Fibroblast of upper back skin (primary cell): ENCODE measurements around the gene CD14.
"Not testable (repeated sequence)": the region's sequence is repeated elsewhere in the genome, so short reads cannot be mapped to it uniquely, and the experiment has no call there.

Experiments
- DNase-seq: peaks from one replicate; pipeline ENCODE4 v3.0.0-alpha.2; 2013

The CD14 gene

GRCh38 chr5:140633021-140633471, at the start of gene CD14:
TSS of gene CD14 (minus strand) at chr5:140633175. CDS start at chr5:140633071, 104 bp downstream.
- DNase-seq = no peak

- DNase-seq = no peak
These were observed 46.0 kb upstream of the CD14 start for GRCh38 chr5:140678993-140679392.

- no peak for DNase-seq
These were observed 45.0 kb upstream of the CD14 start for GRCh38 chr5:140677947-140678346.

GRCh38 chr5:140674629-140675028, 41.7 kb upstream of the CD14 start:
- DNase-seq = no peak

GRCh38 chr5:140674211-140674610, 41.2 kb upstream of the CD14 start:
- no peak for DNase-seq

GRCh38 chr5:140673187-140673976, 40.4 kb upstream of the CD14 start, which contains the start of gene DND1:
TSS of gene DND1 (minus strand) at chr5:140673576. CDS start at chr5:140673542, 34 bp downstream.
- DNase-seq = no peak

GRCh38 chr5:140672455-140673186, 39.6 kb upstream of the CD14 start:
- peak; percentile 10 for DNase-seq

- no peak for DNase-seq
These were observed 38.6 kb upstream of the CD14 start for GRCh38 chr5:140671472-140672125.

GRCh38 chr5:140671035-140671434, 38.1 kb upstream of the CD14 start:
- not testable (repeated sequence) for DNase-seq

GRCh38 chr5:140664359-140665119, 31.6 kb upstream of the CD14 start, which contains the start of gene WDR55:
TSS of gene WDR55 (plus strand) at chr5:140664904. CDS start at chr5:140664913, 9 bp downstream.
- DNase-seq = peak; percentile 92

GRCh38 chr5:140664030-140664358, 31.0 kb upstream of the CD14 start:
- no peak for DNase-seq

- not testable (repeated sequence) for DNase-seq
These were observed 27.4 kb upstream of the CD14 start for GRCh38 chr5:140660371-140660770.

GRCh38 chr5:140658870-140659269, 25.9 kb upstream of the CD14 start:
- no peak for DNase-seq

GRCh38 chr5:140647042-140647419, 14.1 kb upstream of the CD14 start:
- no peak for DNase-seq

GRCh38 chr5:140642718-140643117, 9.7 kb upstream of the CD14 start:
- DNase-seq = peak; percentile 56

- no peak for DNase-seq
These were observed 8.7 kb upstream of the CD14 start for GRCh38 chr5:140641716-140642115.

- peak; percentile 93 for DNase-seq
These were observed 6.4 kb upstream of the CD14 start, which contains the start of gene TMCO6 for GRCh38 chr5:140639148-140639981. TSS of gene TMCO6 (plus strand) at chr5:140639451. CDS start at chr5:140639528, 77 bp downstream.

GRCh38 chr5:140638898-140639147, 5.8 kb upstream of the CD14 start:
- DNase-seq = not testable (repeated sequence)

GRCh38 chr5:140637371-140638100, 4.6 kb upstream of the CD14 start:
- DNase-seq = no peak

- no peak for DNase-seq
These were observed 2.6 kb upstream of the CD14 start for GRCh38 chr5:140635291-140636257.
